ENCODE measurements around the gene RIC8B. TPM values are rescaled to one million over a fixed set of nuclear protein-coding genes. Genes with fewer than 3 reads are reported as not detected.

RIC8B gene
- total and polyA plus RNA-seq, 2 of the 13 experiments (the other 11 are each of a cell fraction or from before 2014, with no cell fraction given) = 5.1 to 7.5 TPM

GRCh38 chr12:106861984-106862916, 87.8 kb downstream of the RIC8B start:
- Histone ChIP-seq H3K4me1 (ENCODE audit: insufficient read depth, low read length) (peaks cover 30% of the 10 kb centered on the region), H3K4me2 (ENCODE audit: low read depth, low read length) (no peak overlapping the region; the same call in 1 of the 2 replicates), H3K9ac (ENCODE audit: insufficient read depth, low read depth, low read length) (0 out of 2 replicates have a peak overlapping the region, but pooled peaks have one; percentile 6), H3K27me3 (ENCODE audit: control insufficient read depth in 1 of 2, insufficient read depth in 2 of 2, low read length in 2 of 2) (no peaks in the 10 kb centered on the region), H3K79me2 (ENCODE audit: insufficient read depth, low read length) (no peaks in the 10 kb centered on the region), H3K9me3 (ENCODE audit: low read length) (no peaks in the 10 kb centered on the region), H4K20me1 (ENCODE audit: insufficient read depth, low read length) (no peaks in the 10 kb centered on the region), H3K27ac (ENCODE audit: extremely low read length, insufficient read depth, low read length) (peak overlapping the region; percentile 49), H3K36me3 (replicated peaks in 1 of 2; ENCODE audit: control insufficient read depth in 1 of 2, insufficient read depth in 2 of 2, low read length in 2 of 2) (peaks cover 0 to 1% of the 10 kb centered on the region in 2 experiments; a peak in 3 of 5 replicates), H3K4me3 (replicated peaks in 1 of 3; ENCODE audit: insufficient read depth in 1 of 3, low read depth in 2 of 3, low read length in 3 of 3) (no peak overlapping the region), H2AFZ (ENCODE audit: low read length) (no peak overlapping the region)
- ATAC-seq (peak; percentile 67), DNase-seq (ENCODE audit: low spot score) (peak; percentile 55), FAIRE-seq (no peak)
- CTCF ChIA-PET (ENCODE audit: low intra/inter-chr PET ratio, low total read pairs) = no interaction called here
- BruUV-seq (replicated peaks) = no TSS peak
- 79% methylated on average over 3 of the region's 3 CpGs for WGBS (ENCODE audit: low lambda C conversion rate)
- in situ Hi-C loops (cut with HindIII; ENCODE audit: extremely low pct_ligation_motif_present, low pct_unique_long_range_greater_than_20kb) = no loop called here
- POLR2A ChIA-PET = no interaction called here
- intact Hi-C loops (cut with micrococcal nuclease; ENCODE audit: unreplicated experiment) = no loop called here
- TF ChIP-seq, protein P1, sequence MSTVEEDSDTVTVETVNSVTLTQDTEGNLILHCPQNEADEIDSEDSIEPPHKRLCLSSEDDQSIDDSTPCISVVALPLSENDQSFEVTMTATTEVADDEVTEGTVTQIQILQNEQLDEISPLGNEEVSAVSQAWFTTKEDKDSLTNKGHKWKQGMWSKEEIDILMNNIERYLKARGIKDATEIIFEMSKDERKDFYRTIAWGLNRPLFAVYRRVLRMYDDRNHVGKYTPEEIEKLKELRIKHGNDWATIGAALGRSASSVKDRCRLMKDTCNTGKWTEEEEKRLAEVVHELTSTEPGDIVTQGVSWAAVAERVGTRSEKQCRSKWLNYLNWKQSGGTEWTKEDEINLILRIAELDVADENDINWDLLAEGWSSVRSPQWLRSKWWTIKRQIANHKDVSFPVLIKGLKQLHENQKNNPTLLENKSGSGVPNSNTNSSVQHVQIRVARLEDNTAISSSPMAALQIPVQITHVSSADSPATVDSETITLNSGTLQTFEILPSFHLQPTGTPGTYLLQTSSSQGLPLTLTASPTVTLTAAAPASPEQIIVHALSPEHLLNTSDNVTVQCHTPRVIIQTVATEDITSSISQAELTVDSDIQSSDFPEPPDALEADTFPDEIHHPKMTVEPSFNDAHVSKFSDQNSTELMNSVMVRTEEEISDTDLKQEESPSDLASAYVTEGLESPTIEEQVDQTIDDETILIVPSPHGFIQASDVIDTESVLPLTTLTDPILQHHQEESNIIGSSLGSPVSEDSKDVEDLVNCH (CRISPR knock-in tag; IDR thresholded peaks at IDR 0.05) = no peak
- TF ChIP-seq CCDC6 (CRISPR knock-in tag; IDR thresholded peaks at IDR 0.05) (no peak), ZNF782 (CRISPR knock-in tag; IDR thresholded peaks at IDR 0.05; ENCODE audit: borderline replicate concordance) (no peak), ZNF776 (CRISPR knock-in tag; IDR thresholded peaks at IDR 0.05) (no peak), ZNF672 (CRISPR knock-in tag; IDR thresholded peaks at IDR 0.05) (no peak), ZNF740 (CRISPR knock-in tag; IDR thresholded peaks at IDR 0.05) (no peak), ZSCAN9 (CRISPR knock-in tag; IDR thresholded peaks at IDR 0.05; ENCODE audit: borderline replicate concordance) (no peak), TCF12 (IDR thresholded peaks at IDR 0.05) (no peak), TCF12 (CRISPR knock-in tag; IDR thresholded peaks at IDR 0.05) (no peak), RAD51 (IDR thresholded peaks at IDR 0.05; ENCODE audit: borderline replicate concordance) (no peak), CREM (IDR thresholded peaks at IDR 0.05) (0 out of 2 replicates have a peak, but pooled peaks have one; percentile 22), CREM (CRISPR knock-in tag; IDR thresholded peaks at IDR 0.05) (no peak), ASH2L (IDR thresholded peaks at IDR 0.05; ENCODE audit: insufficient read length, low read depth, low read length) (peak; percentile 23), CEBPB (IDR thresholded peaks at IDR 0.05; ENCODE audit: borderline replicate concordance, low read depth, low read length) (peak; percentile 54; the same call in 1 of the 2 replicates)
- TF ChIP-seq, protein P2, sequence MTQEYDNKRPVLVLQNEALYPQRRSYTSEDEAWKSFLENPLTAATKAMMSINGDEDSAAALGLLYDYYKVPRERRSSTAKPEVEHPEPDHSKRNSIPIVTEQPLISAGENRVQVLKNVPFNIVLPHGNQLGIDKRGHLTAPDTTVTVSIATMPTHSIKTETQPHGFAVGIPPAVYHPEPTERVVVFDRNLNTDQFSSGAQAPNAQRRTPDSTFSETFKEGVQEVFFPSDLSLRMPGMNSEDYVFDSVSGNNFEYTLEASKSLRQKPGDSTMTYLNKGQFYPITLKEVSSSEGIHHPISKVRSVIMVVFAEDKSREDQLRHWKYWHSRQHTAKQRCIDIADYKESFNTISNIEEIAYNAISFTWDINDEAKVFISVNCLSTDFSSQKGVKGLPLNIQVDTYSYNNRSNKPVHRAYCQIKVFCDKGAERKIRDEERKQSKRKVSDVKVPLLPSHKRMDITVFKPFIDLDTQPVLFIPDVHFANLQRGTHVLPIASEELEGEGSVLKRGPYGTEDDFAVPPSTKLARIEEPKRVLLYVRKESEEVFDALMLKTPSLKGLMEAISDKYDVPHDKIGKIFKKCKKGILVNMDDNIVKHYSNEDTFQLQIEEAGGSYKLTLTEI (CRISPR knock-in tag; conservative IDR thresholded peaks at IDR 0.05) = no peak
- TF ChIP-seq, protein P3, sequence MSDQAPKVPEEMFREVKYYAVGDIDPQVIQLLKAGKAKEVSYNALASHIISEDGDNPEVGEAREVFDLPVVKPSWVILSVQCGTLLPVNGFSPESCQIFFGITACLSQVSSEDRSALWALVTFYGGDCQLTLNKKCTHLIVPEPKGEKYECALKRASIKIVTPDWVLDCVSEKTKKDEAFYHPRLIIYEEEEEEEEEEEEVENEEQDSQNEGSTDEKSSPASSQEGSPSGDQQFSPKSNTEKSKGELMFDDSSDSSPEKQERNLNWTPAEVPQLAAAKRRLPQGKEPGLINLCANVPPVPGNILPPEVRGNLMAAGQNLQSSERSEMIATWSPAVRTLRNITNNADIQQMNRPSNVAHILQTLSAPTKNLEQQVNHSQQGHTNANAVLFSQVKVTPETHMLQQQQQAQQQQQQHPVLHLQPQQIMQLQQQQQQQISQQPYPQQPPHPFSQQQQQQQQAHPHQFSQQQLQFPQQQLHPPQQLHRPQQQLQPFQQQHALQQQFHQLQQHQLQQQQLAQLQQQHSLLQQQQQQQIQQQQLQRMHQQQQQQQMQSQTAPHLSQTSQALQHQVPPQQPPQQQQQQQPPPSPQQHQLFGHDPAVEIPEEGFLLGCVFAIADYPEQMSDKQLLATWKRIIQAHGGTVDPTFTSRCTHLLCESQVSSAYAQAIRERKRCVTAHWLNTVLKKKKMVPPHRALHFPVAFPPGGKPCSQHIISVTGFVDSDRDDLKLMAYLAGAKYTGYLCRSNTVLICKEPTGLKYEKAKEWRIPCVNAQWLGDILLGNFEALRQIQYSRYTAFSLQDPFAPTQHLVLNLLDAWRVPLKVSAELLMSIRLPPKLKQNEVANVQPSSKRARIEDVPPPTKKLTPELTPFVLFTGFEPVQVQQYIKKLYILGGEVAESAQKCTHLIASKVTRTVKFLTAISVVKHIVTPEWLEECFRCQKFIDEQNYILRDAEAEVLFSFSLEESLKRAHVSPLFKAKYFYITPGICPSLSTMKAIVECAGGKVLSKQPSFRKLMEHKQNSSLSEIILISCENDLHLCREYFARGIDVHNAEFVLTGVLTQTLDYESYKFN (CRISPR knock-in tag; conservative IDR thresholded peaks at IDR 0.05) = peak; percentile 35; the same call in 1 of the 2 replicates

Measured in HepG2 (cell line).